Astrocyte of the spinal cord (primary cell): ENCODE measurements around the gene DYNC2I2.
"Not testable (repeated sequence)": the region's sequence is repeated elsewhere in the genome, so short reads cannot be mapped to it uniquely, and the experiment has no call there.

Experiments used
- DNase-seq: peaks from one replicate; pipeline ENCODE4 v3.0.0; 2011; ENCODE audit warnings: low read depth, low spot score
- H3K4me3 ChIP-seq: 2 replicates; pipeline ENCODE4 v1.5.1; 2011; ENCODE audit warnings: low read depth, mild to moderate bottlenecking, low read length, moderate library complexity
- in situ Hi-C: cut with HindIII; loops from 2 replicates; pipeline ENCODE4 v1.10.0; 2017; ENCODE audit warnings: low sequenced_read_pairs
- TF ChIP-seq, protein P1 (sequence below): IDR thresholded peaks from 2 replicates; pipeline ENCODE4 v1.5.1; 2012; ENCODE audit warnings: low read depth, mild to moderate bottlenecking, low read length, inconsistent platforms

The DYNC2I2 gene

DNA sequence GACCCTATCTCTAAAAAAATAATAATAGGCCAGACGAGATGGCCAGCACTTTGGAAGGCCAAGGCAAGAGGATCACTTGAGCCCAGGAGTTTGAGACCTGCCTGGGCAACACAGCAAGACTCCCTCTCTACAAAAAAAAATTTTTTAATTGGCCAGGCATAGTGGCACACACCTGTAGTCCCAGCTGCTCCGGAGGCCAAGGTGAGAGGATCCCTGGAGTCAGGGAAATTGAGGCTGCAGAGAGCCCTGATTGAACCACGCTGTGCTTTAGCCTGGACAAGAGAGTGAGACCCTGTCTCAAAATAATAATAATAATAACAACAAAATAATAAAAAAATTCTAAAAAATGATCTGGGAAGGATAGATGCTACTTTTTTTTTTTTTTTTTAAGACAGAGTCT, 1.1 kb upstream of the DYNC2I2 start:
- in situ Hi-C loops: no loop called here
- no peak overlapping the region for H3K4me3 ChIP-seq

DNA sequence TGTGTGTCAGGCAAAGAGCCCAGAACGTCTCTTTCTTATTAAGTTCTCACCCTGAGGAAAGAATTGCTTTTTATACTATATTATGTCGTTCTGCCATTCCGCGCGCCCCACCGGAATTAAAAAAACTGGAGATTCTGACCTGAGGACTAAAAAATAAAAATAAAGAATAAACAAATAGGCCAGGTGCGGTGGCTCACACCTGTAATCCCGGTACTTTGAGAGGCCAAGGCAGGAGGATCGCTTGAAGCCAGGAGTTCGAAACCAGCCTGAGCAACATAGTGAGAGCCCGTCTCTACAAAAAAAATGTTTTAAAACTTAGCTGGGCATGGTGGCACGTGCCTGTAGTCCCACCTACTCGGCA, 677 bp upstream of the DYNC2I2 start:
- TF ChIP-seq, protein P1, sequence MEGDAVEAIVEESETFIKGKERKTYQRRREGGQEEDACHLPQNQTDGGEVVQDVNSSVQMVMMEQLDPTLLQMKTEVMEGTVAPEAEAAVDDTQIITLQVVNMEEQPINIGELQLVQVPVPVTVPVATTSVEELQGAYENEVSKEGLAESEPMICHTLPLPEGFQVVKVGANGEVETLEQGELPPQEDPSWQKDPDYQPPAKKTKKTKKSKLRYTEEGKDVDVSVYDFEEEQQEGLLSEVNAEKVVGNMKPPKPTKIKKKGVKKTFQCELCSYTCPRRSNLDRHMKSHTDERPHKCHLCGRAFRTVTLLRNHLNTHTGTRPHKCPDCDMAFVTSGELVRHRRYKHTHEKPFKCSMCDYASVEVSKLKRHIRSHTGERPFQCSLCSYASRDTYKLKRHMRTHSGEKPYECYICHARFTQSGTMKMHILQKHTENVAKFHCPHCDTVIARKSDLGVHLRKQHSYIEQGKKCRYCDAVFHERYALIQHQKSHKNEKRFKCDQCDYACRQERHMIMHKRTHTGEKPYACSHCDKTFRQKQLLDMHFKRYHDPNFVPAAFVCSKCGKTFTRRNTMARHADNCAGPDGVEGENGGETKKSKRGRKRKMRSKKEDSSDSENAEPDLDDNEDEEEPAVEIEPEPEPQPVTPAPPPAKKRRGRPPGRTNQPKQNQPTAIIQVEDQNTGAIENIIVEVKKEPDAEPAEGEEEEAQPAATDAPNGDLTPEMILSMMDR: no peak
- DNase-seq: no peak
- H3K4me3 ChIP-seq: no peak overlapping the region
- in situ Hi-C loops: no loop called here

More for the DNA sequence above, 1.1 kb upstream of the DYNC2I2 start:
- TF ChIP-seq, protein P1: no peak
- no peak for DNase-seq

DNA sequence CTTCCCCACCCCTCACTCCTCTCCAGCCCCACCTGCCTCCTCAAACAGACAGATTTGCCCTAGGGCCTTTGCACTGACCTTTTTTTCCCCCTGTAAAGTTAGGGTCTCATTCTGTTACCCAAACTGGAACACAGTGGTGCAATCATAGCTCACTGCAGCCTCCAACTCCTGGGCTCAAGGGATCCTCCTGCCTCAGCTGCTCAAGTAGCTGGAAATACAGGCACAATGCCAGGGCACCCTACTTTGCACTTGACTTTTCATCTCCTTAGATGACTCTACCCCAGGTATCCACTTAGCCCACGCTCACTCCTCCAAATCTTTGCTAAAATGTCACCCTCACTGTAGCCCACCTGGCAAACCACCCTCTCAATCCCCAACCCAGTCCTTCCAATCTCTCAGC, 2.2 kb downstream of the DYNC2I2 start:
- DNase-seq: no peak
- in situ Hi-C loops: no loop called here
- TF ChIP-seq, protein P1: no peak

DNA sequence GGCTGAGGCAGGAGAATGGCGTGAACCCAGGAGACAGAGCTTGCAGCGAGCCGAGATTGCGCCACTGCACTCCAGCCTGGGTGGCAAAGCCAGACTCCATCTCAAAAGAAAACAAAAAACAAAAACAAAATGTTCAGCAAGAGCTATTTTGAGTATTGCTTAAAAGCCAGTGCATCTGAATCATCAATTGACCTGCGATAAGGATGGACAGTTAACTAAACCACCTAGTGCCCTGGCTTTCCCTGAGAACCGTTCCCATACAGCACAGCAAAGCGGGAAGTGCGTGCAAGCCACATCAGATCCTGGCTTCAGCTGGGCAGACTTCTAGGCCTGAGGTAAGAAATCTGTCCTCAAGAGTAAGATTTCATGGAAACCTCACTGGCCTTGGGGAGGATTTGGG, 2.7 kb downstream of the DYNC2I2 start:
- no peak for DNase-seq
- in situ Hi-C loops: no loop called here
- H3K4me3 ChIP-seq: no peak overlapping the region
- TF ChIP-seq, protein P1: no peak

More for the DNA sequence above, 2.2 kb downstream of the DYNC2I2 start:
- H3K4me3 ChIP-seq: no peak overlapping the region

DNA sequence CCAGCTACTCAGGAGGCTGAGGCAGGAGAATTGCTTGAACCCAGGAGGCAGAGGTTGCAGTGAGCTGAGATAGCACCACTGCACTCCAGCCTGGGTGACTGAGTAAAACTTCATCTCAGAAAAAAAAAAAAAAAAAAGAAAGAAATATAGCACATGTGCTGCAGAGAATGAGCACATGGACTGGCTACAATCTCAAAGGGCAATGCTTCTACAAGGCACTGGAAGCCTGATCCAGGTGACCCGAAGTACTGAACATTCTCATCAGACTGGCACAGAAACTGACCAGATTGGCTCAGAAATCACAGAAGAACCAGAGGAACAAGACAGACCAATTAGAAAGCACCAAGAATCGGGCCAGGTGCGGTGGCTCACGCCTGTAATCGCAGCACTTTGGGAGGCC, 4.8 kb downstream of the DYNC2I2 start:
- TF ChIP-seq, protein P1: no peak
- no peak for DNase-seq
- in situ Hi-C loops: no loop called here
- H3K4me3 ChIP-seq: no peak overlapping the region

DNA sequence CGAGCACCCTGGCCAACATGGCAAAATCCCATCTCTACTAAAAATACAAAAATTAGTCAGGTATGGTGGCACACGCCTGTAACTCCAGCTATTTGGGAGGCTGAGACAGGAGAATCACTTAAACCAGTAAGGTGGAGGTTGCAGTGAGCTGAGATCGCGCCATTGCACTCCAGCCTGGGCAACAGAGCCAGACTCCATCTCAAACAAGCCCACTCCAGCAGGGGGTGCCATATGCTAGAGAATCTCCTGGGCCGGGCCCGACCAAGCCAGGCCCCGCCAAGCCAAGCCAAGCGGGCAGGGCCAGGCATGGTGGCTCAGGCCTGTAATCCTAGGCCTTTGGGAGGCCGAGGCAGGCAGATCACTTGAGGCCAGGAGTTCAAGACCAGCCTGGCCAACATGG, 8.4 kb downstream of the DYNC2I2 start:
- in situ Hi-C loops, DNase-seq, H3K4me3 ChIP-seq: not testable (repeated sequence)
- TF ChIP-seq, protein P1: peak; percentile 15

DNA sequence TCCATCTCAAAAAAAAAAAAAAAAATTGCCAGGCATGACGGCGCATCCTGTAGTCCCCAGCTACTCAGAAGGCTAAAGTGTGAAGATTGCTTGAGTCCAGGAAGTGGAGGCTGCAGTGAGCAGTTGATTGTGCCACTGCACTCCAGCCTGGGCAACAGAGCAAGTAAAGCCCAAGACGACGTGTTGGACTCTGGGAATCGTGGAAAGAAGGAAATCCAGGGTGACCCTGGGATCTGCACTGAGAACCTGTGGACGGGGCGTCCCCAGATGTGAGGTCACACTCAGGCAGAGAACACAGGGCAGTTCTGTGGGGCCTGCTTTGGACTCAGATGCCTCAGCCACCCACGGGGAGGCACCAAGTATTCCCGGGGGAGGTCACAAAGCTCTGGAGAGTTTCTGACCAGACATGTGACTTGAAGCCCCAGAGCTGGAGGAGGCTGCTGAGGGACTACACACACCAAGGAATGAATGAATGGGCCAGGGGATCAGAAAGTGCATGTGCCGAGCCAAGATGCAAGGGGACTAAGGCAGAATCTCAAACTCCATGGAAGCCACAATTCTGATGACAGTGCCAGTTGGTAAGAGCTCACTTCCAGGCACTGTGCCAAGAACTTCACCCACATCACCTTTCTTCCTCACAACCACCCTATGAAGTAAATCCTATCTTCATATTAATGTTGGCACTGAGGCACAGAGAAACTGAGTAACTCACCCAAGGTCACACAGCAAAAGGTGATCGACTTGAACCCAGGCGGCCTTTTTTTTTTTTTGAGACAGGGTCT, 12.9 kb downstream of the DYNC2I2 start:
- no peak for DNase-seq
- TF ChIP-seq, protein P1: no peak
- no peak overlapping the region for H3K4me3 ChIP-seq
- in situ Hi-C loops: no loop called here
